GM10248 (cell line): ENCODE measurements around the gene D2HGDH.

ENCODE experiments used
- CTCF ChIA-PET: fragments of 300-600 bp; sonication (Branson Sonifier 250); formaldehyde crosslinking; extraction: SDS; loops from one replicate; lab custom pipeline; 2021; ENCODE audit warnings: antibody characterized with exemption; lab: Yijun Ruan, JAX
- POLR2A ChIA-PET: fragments of 350-650 bp; sonication (Branson Sonifier 250); formaldehyde crosslinking; extraction: SDS; loops from one replicate; lab custom pipeline; 2020; ENCODE audit warnings: antibody characterized with exemption; lab: Yijun Ruan, JAX
- DNase-seq: peaks from one replicate; pipeline ENCODE4 v3.0.0; 2012; ENCODE audit errors: extremely low spot score
- CTCF ChIP-seq: IDR thresholded peaks from 2 replicates; pipeline ENCODE4 v1.5.1; 2012; ENCODE audit warnings: mild to moderate bottlenecking, low read depth; ENCODE audit errors: extremely low read depth, missing control alignments, control extremely low read depth

The D2HGDH gene

GRCh38 chr2:241795021-241795999 lies 60.9 kb downstream of the D2HGDH start:
- TF ChIP-seq CTCF: no peak
- ChIA-PET CTCF (interaction anchor here (1.6 to 1.7 kb wide), 2 partner anchors 9 to 62 kb away, joined by 3 to 4 read pairs; no protein-coding TSS in a partner anchor), POLR2A (no interaction called here)
- DNase-seq: no peak

- ChIA-PET CTCF (interaction anchor here (1.7 kb wide), 1 partner anchor 8 kb away, joined by 4 read pairs; no protein-coding TSS in a partner anchor), POLR2A (no interaction called here)
- TF ChIP-seq CTCF: no peak
- peak; percentile 9 for DNase-seq
Observed at GRCh38 chr2:241796209-241796608, 61.8 kb downstream of the D2HGDH start.

GRCh38 chr2:241796610-241797138 lies 62.2 kb downstream of the D2HGDH start:
- ChIA-PET POLR2A (no interaction called here), CTCF (interaction anchor here (1.7 kb wide), 1 partner anchor 8 kb away, joined by 4 read pairs; no protein-coding TSS in a partner anchor)
- no peak for TF ChIP-seq CTCF
- no peak for DNase-seq

GRCh38 chr2:241797441-241798080 lies 63.1 kb downstream of the D2HGDH start:
- peak; percentile 22 for DNase-seq
- POLR2A ChIA-PET: no interaction called here
- CTCF ChIA-PET: no interaction called here
- TF ChIP-seq CTCF: no peak

- CTCF ChIA-PET: no interaction called here
- peak; percentile 11 for DNase-seq
- no peak for TF ChIP-seq CTCF
- POLR2A ChIA-PET: no interaction called here
Observed at GRCh38 chr2:241798081-241798630, 63.7 kb downstream of the D2HGDH start.
